Spleen (tissue), 7 donors: ENCODE measurements around the gene KCNQ5.

ENCODE experiments used
- CTCF ChIP-seq, 11 experiments: fragments of 200-600 bp in 7 of 11; fragments of 450-650 bp in 4 of 11; sonication (generic) in 4 of 11; IDR thresholded peaks in 8 of 11; conservative IDR thresholded peaks in 3 of 11; 1 replicate in 7 of 11; 2 replicates in 4 of 11; pipeline versions ENCODE4 v1.4.0 to v1.8.0; 2016 to 2021; ENCODE audit warnings: antibody characterized with exemption in 11 of 11, inconsistent platforms in 4 of 11, mild to moderate bottlenecking in 1 of 11
- POLR2A ChIP-seq, 3 donors: fragments of 450-650 bp; IDR thresholded peaks; one replicate each; pipeline ENCODE4 v1.5.1; 2017; ENCODE audit warnings: antibody characterized with exemption in 3 of 3, mild to moderate bottlenecking in 1 of 3
- POLR2AphosphoS5 ChIP-seq, 3 donors: sonication (generic); formaldehyde crosslinking; IDR thresholded peaks; one replicate each; pipeline ENCODE4 v1.5.1; 2017; ENCODE audit warnings: antibody characterized with exemption in 3 of 3
- donor health status: DM: no; HTN: no; CAD: no; lungs with moderate emphysema.
- donor health status: DM: no; HTN: no; CAD: no.
- donor health status: DM: no; HTN: no; CAD: no.

- TF ChIP-seq CTCF (IDR thresholded peaks at IDR 0.05 in 8 of 11, conservative IDR thresholded peaks at IDR 0.05 in 3 of 11) (no peak), POLR2A (IDR thresholded peaks at IDR 0.05) (no peak), POLR2AphosphoS5 (IDR thresholded peaks at IDR 0.05) (no peak)
Measured at GRCh38 chr6:72653026-72653425, 31.2 kb downstream of the KCNQ5 start.
